Endothelial cell (in vitro differentiated cells): Measurements from ENCODE around the gene SMPDL3A. TPM values are rescaled to one million over a fixed set of nuclear protein-coding genes. Genes with fewer than 3 reads are reported as not detected.
"Not testable (repeated sequence)": the region's sequence is repeated elsewhere in the genome, so short reads cannot be mapped to it uniquely, and the experiment has no call there.

Experiments used
- DNase-seq: peaks from one replicate; pipeline ENCODE4 v3.0.0; 2021; ENCODE audit warnings: low spot score
- H3K27ac Mint-ChIP-seq: one replicate; pipeline ENCODE4 v1.8.0; 2021; ENCODE audit warnings: mixed read lengths, inconsistent platforms; ENCODE audit not compliant: unreplicated experiment
- H3K27me3 Mint-ChIP-seq: one replicate; pipeline ENCODE4 v1.8.0; 2021; ENCODE audit warnings: mild to moderate bottlenecking, moderate library complexity, mixed read lengths, inconsistent platforms; ENCODE audit not compliant: unreplicated experiment
- H3K36me3 Mint-ChIP-seq: one replicate; pipeline ENCODE4 v1.8.0; 2021; ENCODE audit warnings: mild to moderate bottlenecking, low read depth, mixed read lengths, inconsistent platforms; ENCODE audit not compliant: unreplicated experiment
- H3K4me1 Mint-ChIP-seq: one replicate; pipeline ENCODE4 v1.8.0; 2021; ENCODE audit warnings: mild to moderate bottlenecking, mixed read lengths, inconsistent platforms; ENCODE audit not compliant: unreplicated experiment
- H3K4me3 Mint-ChIP-seq: one replicate; pipeline ENCODE4 v1.8.0; 2021; ENCODE audit warnings: mild to moderate bottlenecking, mixed read lengths, inconsistent platforms; ENCODE audit not compliant: unreplicated experiment
- H3K9me3 Mint-ChIP-seq: one replicate; pipeline ENCODE4 v1.8.0; 2021; ENCODE audit warnings: mixed read lengths, inconsistent platforms; ENCODE audit not compliant: unreplicated experiment
- total RNA-seq: library from RNA; stranded (reverse); fragmentation: NEBNext Ultra II Directional; extraction: Animal tissue kit (Norgen Biotek cat#: 25700); gene quantifications from one replicate; pipeline ENCODE4 v1.2.1, GENCODE V29; 2021; ENCODE audit not compliant: unreplicated experiment
- TF ChIP-seq, protein P1 (sequence below): fragments of 200-600 bp; sonication (generic); IDR thresholded peaks from one replicate; pipeline ENCODE4 v1.5.0; 2021; ENCODE audit warnings: antibody characterized with exemption; ENCODE audit not compliant: unreplicated experiment

SMPDL3A gene
- total RNA-seq, 1 donor from 2014 or later: 10.3 TPM

DNA sequence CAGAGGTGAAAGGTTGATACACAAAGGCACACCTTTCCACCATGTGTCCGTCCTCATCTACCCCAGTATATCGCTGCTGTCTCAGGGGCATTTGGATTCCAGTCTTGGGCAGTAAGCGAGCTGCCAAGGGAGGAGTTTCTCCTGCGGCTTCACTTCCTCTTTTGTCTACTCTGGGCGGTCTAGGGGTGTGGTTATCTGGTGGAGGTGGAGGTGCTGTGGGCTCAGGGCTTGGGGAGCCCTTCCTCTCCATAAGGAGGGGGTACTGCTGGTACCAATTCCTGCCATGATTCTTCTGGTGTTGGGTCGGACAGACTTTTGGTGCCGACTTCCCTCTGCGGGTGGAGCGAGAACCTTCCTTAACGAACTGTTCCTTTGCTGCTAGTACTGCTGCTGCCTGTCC is 41.5 kb upstream of the SMPDL3A start:
- no peak for DNase-seq
- H3K4me1 Mint-ChIP-seq: no peaks in the 10 kb centered on the region
- no peak overlapping the region for H3K4me3 Mint-ChIP-seq
- H3K27ac Mint-ChIP-seq: no peak overlapping the region
- H3K9me3 Mint-ChIP-seq: no peaks in the 10 kb centered on the region
- H3K27me3 Mint-ChIP-seq: peaks cover 2% of the 10 kb centered on the region
- H3K36me3 Mint-ChIP-seq: peaks cover 3% of the 10 kb centered on the region
- TF ChIP-seq, protein P1, sequence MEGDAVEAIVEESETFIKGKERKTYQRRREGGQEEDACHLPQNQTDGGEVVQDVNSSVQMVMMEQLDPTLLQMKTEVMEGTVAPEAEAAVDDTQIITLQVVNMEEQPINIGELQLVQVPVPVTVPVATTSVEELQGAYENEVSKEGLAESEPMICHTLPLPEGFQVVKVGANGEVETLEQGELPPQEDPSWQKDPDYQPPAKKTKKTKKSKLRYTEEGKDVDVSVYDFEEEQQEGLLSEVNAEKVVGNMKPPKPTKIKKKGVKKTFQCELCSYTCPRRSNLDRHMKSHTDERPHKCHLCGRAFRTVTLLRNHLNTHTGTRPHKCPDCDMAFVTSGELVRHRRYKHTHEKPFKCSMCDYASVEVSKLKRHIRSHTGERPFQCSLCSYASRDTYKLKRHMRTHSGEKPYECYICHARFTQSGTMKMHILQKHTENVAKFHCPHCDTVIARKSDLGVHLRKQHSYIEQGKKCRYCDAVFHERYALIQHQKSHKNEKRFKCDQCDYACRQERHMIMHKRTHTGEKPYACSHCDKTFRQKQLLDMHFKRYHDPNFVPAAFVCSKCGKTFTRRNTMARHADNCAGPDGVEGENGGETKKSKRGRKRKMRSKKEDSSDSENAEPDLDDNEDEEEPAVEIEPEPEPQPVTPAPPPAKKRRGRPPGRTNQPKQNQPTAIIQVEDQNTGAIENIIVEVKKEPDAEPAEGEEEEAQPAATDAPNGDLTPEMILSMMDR: no peak

DNA sequence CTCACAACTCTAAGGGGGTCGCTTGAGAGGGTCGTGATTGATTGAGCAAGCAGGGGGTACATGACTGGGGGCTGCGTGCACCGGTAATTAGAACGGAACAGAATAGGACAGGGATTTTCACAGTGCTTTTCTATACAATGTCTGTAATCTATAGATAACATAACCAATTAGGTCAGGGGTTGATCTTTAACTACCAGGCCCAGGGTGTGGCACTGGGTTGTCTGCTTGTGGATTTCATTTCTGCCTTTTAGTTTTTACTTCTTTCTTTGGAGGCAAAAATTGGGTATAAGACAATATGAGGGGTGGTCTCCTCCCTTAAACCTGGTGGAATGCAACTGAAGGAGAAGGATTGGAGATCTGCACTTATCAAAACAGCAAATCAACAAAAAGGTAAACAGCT is 40.1 kb upstream of the SMPDL3A start:
- not testable (repeated sequence) for DNase-seq, H3K27ac Mint-ChIP-seq, H3K36me3 Mint-ChIP-seq, H3K27me3 Mint-ChIP-seq, H3K9me3 Mint-ChIP-seq, H3K4me1 Mint-ChIP-seq, H3K4me3 Mint-ChIP-seq

DNA sequence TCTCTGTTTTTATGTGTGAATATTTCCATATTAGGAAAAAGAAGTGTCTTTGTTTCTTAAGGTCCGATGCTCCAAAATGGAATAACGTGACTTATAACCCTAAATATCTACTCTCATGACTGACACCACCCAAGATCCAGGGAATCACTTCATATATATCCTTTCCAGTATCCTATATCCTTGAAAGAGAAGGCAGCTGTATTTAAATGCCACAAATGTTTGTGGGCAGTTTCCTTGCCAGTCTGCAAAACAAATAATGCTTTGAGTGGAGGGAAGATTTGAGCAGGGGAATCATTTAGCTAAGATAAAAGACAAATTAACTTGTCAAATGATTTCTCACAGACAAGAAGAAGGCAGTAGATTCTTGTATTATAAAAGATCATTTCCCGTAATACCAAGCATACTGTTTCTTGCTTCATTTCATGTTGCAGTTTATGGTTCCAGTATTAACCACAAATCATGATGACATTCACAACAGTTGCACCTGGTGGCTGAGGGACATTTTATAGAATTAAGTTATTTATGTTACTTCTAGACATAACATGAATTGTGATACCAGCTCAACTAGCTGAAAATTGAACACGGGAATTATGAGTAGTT is 39.5 kb upstream of the SMPDL3A start:
- Mint-ChIP-seq H3K9me3 (no peaks in the 10 kb centered on the region), H3K27me3 (peaks cover 2% of the 10 kb centered on the region), H3K4me1 (peaks cover under 1% of the 10 kb centered on the region), H3K4me3 (no peak overlapping the region), H3K27ac (no peak overlapping the region), H3K36me3 (peaks cover 3% of the 10 kb centered on the region)
- TF ChIP-seq, protein P1: no peak
- no peak for DNase-seq

DNA sequence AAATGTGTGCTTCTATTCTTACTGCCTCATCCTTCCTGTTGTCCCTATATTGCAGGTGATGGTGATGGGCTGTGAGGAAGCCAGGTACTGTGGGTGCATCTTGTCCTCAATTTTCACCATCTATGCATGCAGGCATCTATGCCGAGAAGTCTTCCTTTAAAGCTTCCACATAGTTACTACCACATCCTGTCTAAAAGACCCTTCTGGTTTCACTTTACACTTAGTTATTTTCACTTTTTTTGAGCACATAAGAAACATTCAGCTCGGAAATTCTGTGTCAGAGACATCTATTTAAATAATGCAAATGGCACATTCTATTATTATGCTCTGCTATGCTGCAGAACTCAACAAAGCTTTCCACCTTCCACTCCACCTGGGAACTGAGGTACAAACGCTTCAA is 37.7 kb upstream of the SMPDL3A start:
- Mint-ChIP-seq H3K27me3 (peaks cover 4% of the 10 kb centered on the region), H3K9me3 (no peaks in the 10 kb centered on the region), H3K36me3 (peaks cover 3% of the 10 kb centered on the region), H3K27ac (no peak overlapping the region), H3K4me3 (no peak overlapping the region), H3K4me1 (peaks cover 6% of the 10 kb centered on the region)
- DNase-seq: no peak
- TF ChIP-seq, protein P1: no peak

DNA sequence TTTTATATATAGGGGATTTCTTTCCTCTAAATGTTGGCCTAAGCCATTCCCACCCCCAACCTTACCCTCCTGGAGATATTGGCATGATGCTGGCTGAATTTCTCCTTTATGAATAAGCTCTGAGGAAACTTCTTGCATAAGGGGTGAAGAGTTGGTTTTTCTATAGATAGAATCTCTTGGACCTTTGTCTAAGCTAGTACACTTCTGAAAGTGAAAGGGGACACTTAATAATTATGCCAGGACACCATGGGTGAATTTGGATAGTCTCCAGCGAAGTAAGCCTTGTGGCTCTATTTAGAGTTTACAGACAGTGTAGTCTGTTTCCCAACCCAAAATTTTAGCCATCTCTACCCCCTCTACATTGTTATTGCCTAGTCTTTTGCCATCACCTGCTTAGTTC is 36.6 kb upstream of the SMPDL3A start:
- Mint-ChIP-seq H3K27me3 (peaks cover 4% of the 10 kb centered on the region), H3K9me3 (no peaks in the 10 kb centered on the region), H3K27ac (no peak overlapping the region), H3K36me3 (peaks cover 3% of the 10 kb centered on the region), H3K4me3 (no peak overlapping the region), H3K4me1 (peaks cover 6% of the 10 kb centered on the region)
- no peak for DNase-seq
- TF ChIP-seq, protein P1: no peak
